GM21515 (cell line): ENCODE data around the gene ACAD8.
"Not testable (repeated sequence)": the region's sequence is repeated elsewhere in the genome, so short reads cannot be mapped to it uniquely, and the experiment has no call there.

ENCODE experiments used
- ATAC-seq: cut with Tn5 transposase; IDR thresholded peaks from one replicate; pipeline ENCODE4 v1.9.1; 2021; ENCODE audit not compliant: unreplicated experiment

Gene ACAD8

GRCh38 chr11:134266440-134266839, 13.1 kb downstream of the ACAD8 start:
- no peak for ATAC-seq

GRCh38 chr11:134266841-134267251, 13.5 kb downstream of the ACAD8 start:
- ATAC-seq = no peak

DNA sequence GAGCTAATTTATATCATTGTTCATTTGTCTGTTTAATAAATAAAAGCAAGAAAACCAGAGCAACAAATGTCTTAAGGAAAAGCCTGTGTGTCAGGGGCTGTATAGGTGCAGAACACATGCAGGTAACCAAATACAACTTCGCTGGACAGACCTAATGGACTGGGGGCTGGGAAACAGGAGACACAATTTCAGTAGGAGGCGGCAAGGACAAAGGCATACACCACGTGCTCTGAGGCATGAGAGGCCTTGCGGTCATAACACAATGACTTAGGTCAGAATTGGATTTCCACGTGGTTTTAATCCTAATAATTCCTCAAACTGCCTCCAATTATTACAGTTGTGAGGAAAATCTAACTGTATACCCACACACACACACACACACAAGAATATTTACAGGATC, 14.1 kb downstream of the ACAD8 start:
- ATAC-seq = no peak

GRCh38 chr11:134267966-134268365, 14.6 kb downstream of the ACAD8 start:
- ATAC-seq = no peak

GRCh38 chr11:134270250-134270714, 16.9 kb downstream of the ACAD8 start:
- no peak for ATAC-seq

GRCh38 chr11:134271978-134272377, 18.6 kb downstream of the ACAD8 start:
- ATAC-seq = no peak

- ATAC-seq = no peak
These were observed 19.3 kb downstream of the ACAD8 start for GRCh38 chr11:134272381-134273316.

GRCh38 chr11:134273317-134273712, 19.9 kb downstream of the ACAD8 start:
- ATAC-seq = no peak

GRCh38 chr11:134275188-134275533, 21.8 kb downstream of the ACAD8 start:
- no peak for ATAC-seq

DNA sequence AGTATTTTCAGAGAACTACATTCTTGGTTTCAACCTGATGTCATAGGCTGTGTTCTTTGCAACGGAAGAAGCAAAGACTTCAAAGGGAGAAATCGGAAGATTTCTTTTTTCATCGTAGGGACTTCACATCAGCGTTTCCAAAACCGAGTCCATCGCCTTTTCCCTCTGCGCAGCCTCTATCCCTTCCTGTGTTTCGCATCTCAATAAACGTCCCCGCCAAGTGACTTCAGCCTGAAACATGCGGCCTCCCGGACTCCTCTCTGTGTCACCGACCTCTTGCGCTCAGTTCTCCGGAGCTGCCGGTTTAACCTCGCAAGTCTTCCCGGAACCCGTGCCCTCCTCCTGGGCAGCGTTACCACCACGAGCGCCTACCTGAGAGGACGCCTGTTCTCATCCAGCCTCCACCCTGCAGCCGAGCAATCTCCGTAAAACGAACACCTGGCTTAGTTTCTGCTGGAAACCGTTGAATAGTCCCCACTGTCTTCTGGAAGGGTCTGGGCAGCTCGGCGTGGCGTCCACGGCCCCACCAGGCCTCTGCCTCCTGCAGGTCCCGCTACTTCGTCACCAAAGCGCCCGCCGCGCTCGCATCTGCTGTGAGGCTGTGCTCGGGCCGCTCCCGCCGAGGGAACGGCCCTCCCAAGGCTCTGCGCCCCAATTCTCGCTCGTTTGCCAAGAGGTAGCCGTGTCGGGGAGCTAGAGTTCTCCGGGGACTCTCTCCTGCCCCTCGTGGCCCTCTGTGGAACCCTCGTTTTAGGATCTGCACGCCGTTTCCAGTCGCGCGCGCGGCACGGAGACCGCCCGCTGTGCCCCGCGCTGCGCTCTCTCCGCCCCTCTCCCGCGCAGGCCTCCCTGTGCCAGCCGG, 22.4 kb downstream of the ACAD8 start, which contains the start of gene GLB1L3:
GLB1L3 (plus strand) TSS at position 846 of the 862 bp plus-strand sequence. CDS start 362 bp downstream, outside the sequence.
- peak; percentile 79 for ATAC-seq

DNA sequence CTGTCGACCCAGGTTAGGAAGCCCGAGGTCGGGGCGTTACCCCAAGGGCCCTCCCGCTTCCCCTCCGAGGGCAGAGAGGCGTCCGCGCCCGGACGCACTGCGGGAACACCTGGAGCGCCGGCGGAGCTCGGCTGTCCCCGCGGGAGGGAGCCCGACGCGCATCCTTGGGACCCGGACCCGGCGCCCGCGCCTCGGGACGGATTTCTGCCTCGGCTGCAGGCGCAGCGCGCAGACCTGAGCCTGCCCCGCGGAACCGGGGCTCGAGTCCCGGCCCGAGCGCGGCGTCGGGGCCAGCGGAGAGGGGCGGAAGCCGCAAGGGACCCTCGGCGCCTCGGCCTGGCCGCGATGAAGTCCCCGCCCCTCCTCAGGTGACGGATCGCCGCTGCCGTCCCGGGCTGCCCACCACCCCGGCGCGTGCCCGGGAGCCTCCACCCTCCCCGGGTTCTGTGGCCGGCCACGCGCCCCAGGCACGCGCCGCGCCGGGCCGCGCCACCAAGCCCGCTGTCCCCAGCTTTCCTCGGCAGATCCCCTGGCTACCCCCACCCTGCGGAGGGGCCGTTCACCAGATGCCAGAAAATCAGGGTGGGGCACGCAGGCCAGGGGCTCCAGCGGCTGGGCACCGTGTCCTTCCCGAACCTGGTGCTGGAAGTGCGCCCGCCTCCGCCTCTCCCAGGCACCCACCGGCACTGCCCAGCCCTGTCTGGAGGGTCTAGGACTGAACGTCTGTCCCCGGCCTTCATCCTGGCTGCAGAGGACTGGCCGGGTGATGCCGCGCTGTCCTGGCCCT, 23.2 kb downstream of the ACAD8 start:
- ATAC-seq = no peak

DNA sequence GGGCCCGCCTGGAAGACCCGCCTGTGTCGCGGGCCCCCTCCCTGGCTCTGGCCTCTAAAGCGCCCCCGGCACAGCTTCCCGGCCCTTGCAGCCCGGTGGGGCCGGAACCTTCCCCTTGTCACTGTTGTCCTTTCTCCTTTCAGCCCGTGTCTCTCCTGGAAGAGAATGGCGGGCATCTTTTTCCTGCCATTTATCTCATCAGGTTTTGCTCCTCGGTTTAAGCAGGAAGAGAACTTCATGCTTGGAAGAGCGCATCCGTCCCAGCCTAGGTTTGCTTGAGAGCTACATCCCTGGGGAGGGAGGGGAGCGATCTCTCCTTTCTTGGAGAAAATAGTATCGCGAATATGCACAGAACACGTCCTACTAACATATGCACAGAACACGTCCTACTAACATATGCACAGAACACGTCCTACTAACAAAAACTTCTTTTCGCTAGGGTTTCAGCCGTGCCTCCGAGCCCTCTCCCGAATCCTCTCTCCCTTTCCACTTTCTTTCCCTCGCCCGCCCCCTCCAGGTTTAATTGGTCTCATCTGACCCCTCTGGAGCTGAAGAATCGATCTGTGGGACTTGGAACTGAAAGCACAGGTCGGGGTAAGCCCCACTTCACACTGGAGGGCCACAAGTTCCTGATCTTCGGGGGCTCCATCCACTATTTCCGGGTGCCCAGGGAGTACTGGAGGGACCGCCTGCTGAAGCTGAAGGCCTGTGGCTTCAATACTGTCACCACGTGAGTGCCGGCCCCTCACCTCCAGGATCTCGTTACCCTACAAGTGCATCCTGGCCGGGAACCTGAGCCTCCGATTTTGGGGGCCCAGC, 24.0 kb downstream of the ACAD8 start:
- no peak for ATAC-seq

DNA sequence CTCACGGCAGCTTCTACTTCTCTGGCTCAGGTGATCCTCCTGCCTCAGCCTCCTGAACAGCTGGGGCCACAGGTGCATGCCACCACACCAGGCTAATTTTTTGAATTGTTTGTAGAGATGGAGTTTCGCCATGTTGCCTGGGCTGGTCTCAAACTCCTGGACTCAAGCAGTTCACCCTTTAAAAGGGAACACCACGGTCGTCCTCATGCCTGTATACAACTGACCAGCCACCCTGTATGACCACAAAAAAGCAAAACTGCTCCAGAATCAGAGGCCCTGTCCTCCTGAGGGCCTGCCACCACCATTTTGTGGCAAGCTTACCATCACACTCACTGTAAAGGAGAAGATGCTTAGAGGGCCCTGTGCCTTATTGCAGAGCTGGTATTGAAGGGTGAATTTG, 25.0 kb downstream of the ACAD8 start:
- ATAC-seq = no peak

- ATAC-seq = not testable (repeated sequence)
These were observed 28.3 kb downstream of the ACAD8 start for GRCh38 chr11:134281635-134282034.

DNA sequence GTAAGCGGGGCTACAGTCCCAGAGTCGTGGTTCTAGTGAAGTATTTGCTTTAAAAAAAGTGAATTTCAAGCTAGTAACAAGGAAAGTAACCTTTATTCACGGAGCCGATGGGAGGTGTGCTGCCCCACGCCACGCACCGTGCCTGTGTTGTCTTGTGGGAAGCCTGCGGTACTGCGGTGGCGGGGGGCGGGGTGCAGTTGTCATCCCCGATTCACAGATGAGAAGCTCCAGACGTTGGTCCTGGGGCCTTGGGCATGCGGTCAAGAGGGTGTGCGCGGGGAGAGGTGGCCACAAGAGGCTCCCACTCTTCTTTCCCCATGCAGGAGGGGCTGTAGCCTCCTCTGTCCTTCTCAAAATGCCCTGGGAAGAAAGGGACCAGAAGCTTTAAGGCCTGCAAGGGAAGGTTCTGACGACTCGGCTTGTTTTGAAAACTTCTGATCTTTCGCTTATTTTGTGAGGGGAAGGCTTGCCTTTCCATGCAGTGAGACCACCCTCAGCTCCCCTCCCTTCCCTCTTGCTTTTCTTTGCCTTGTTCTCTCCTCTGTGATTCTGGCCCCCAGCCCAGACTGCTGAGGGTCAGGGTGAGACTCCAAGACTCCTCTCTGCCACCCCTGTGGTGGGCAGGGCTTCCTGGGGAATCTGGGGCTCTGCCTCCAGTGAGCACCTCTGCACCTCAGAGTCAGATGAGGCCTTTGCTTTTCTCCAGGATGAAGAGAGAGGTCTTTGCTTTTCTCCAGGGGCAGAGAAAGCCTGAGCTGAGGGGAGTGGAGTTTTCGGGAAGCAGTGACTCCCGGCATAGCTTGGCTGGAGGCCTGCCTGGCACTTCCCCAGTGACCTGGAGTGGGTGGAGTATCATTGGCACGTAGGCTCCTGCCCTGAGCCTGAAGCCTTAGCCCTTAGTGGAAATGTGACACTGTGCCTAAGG, 29.0 kb downstream of the ACAD8 start:
- no peak for ATAC-seq

DNA sequence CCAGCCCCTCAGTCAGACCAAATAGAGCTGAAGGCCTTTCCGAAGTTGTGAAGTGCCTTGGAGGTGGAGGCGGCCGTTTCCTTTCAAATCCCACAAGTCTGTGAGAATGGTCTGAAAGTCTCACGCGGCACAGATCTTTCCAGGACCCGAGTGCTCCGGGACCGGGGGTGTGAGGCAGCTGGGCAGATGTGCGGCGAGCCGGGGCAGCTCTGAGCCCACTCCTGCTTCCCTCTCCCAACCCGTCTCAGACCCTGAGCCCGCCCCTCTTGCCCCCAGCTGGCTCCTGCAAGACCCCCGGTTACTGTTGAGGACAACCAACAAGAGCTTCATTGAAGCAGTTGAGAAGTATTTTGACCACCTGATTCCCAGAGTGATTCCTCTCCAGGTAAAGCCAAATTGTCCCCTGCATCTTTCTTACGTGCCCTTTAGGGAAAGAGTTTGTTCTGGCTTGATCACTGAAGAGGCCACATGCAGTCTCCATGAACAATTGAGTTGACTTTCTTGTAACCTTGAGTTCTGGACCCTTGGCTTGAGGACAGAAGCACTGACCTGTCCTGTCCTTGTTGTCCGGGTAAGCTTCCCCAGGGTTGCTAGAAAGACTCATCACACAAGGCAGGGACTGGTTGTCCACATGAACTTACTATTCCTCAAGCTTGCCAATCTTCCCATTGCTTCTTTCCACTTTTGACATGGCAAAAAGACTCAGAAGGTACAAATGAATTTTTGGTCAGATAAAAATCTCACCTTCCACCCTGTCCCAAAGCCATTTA, 30.3 kb downstream of the ACAD8 start:
- no peak for ATAC-seq

- not testable (repeated sequence) for ATAC-seq
These were observed 31.0 kb downstream of the ACAD8 start for GRCh38 chr11:134284349-134284748.

DNA sequence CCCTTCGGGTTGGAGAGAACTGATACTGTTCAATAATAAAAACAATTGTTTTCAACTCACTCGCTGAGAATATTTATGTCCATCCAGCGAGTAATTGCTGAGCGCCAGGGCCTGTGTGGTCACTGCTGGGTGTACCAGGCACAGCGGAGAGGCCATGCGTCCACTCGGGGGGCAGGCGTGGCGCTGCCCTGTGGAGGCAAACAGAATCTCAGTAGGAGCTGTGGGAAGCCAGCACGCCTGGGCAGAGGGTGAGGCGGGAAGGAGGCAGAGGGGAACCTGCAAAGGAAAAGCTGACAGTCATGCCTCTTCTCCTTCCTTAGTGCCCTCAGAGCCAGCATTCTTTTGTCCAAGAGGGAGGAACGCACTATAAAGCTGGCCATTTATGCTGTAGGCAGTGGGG, 34.2 kb downstream of the ACAD8 start:
- no peak for ATAC-seq
